ENCODE data around the gene PARVG.
A peak's percentile ranks its signal among the peaks of the same experiment; 100 is the strongest.

The PARVG gene

GRCh38 chr22:44180706-44181032, at the start of gene PARVG:
Gene PARVG, plus strand, starts transcription at chr22:44180925. Its CDS starts 2,405 bp downstream, at chr22:44183330.
- TF ChIP-seq MAX (IDR thresholded peaks at IDR 0.05; ENCODE audit: low read depth, low read length) (no peak), MYC (IDR thresholded peaks at IDR 0.05; ENCODE audit: low read depth, low read length) (no peak), POLR2A (IDR thresholded peaks at IDR 0.05; ENCODE audit: extremely low read depth, insufficient read length) (no peak), CTCF (IDR thresholded peaks at IDR 0.05; ENCODE audit: low read depth, low read length) (no peak)
- no peak for DNase-seq (ENCODE audit: low read depth)
- peak within 1 kb of the TSS; percentile 74 for H3K4me3 ChIP-seq (ENCODE audit: low read depth, low read length)

- H3K4me3 ChIP-seq (ENCODE audit: low read depth, low read length), result no peak overlapping the region
- no peak for TF ChIP-seq MYC (IDR thresholded peaks at IDR 0.05; ENCODE audit: low read depth, low read length)
- no peak for TF ChIP-seq POLR2A (IDR thresholded peaks at IDR 0.05; ENCODE audit: extremely low read depth, insufficient read length)
- TF ChIP-seq MAX (IDR thresholded peaks at IDR 0.05; ENCODE audit: low read depth, low read length), result no peak
- TF ChIP-seq CTCF (IDR thresholded peaks at IDR 0.05; ENCODE audit: low read depth, low read length), result no peak
- DNase-seq (ENCODE audit: low read depth), result no peak
Measured at GRCh38 chr22:44131412-44131811, 49.3 kb upstream of the PARVG start.

GRCh38 chr22:44131989-44132685, 48.6 kb upstream of the PARVG start:
- DNase-seq (ENCODE audit: low read depth), result no peak
- H3K4me3 ChIP-seq (ENCODE audit: low read depth, low read length), result no peak overlapping the region
- no peak for TF ChIP-seq MYC (IDR thresholded peaks at IDR 0.05; ENCODE audit: low read depth, low read length)
- TF ChIP-seq MAX (IDR thresholded peaks at IDR 0.05; ENCODE audit: low read depth, low read length), result no peak
- TF ChIP-seq CTCF (IDR thresholded peaks at IDR 0.05; ENCODE audit: low read depth, low read length), result no peak
- TF ChIP-seq POLR2A (IDR thresholded peaks at IDR 0.05; ENCODE audit: extremely low read depth, insufficient read length), result no peak

- no peak overlapping the region for H3K4me3 ChIP-seq (ENCODE audit: low read depth, low read length)
- no peak for DNase-seq (ENCODE audit: low read depth)
- TF ChIP-seq CTCF (IDR thresholded peaks at IDR 0.05; ENCODE audit: low read depth, low read length), result no peak
- TF ChIP-seq POLR2A (IDR thresholded peaks at IDR 0.05; ENCODE audit: extremely low read depth, insufficient read length), result no peak
Measured at GRCh38 chr22:44132724-44133123, 48.0 kb upstream of the PARVG start.

GRCh38 chr22:44133161-44133560, 47.6 kb upstream of the PARVG start:
- H3K4me3 ChIP-seq (ENCODE audit: low read depth, low read length), result no peak overlapping the region
- DNase-seq (ENCODE audit: low read depth), result no peak
- no peak for TF ChIP-seq POLR2A (IDR thresholded peaks at IDR 0.05; ENCODE audit: extremely low read depth, insufficient read length)
- TF ChIP-seq CTCF (IDR thresholded peaks at IDR 0.05; ENCODE audit: low read depth, low read length), result no peak
- no peak for TF ChIP-seq MAX (IDR thresholded peaks at IDR 0.05; ENCODE audit: low read depth, low read length)
- no peak for TF ChIP-seq MYC (IDR thresholded peaks at IDR 0.05; ENCODE audit: low read depth, low read length)

Measured in NB4 (cell line).